GM18508 (cell line): Measurements from ENCODE around the gene DLAT.
"Not testable (repeated sequence)": the region's sequence is repeated elsewhere in the genome, so short reads cannot be mapped to it uniquely, and the experiment has no call there.

Experiments
- ATAC-seq: cut with Tn5 transposase; IDR thresholded peaks from one replicate; pipeline ENCODE4 v1.9.1; 2021; ENCODE audit warnings: moderate number of reproducible peaks; ENCODE audit not compliant: insufficient read depth, unreplicated experiment

The DLAT gene

GRCh38 chr11:112024773-112025678, at the start of gene DLAT:
TSS of gene DLAT (plus strand) at chr11:112025408. CDS start at chr11:112025473, 65 bp downstream.
- peak; percentile 46 for ATAC-seq

- no peak for ATAC-seq
These were observed 49.0 kb upstream of the DLAT start for GRCh38 chr11:111976119-111976766.

- no peak for ATAC-seq
These were observed 48.5 kb upstream of the DLAT start for GRCh38 chr11:111976767-111977145.

GRCh38 chr11:111977146-111978027, 47.8 kb upstream of the DLAT start:
- no peak for ATAC-seq

- ATAC-seq, result no peak
These were observed 47.0 kb upstream of the DLAT start for GRCh38 chr11:111978028-111978771.

- no peak for ATAC-seq
These were observed 45.1 kb upstream of the DLAT start for GRCh38 chr11:111980062-111980461.

- ATAC-seq, result no peak
These were observed 43.9 kb upstream of the DLAT start for GRCh38 chr11:111981270-111981669.

- no peak for ATAC-seq
These were observed 43.2 kb upstream of the DLAT start for GRCh38 chr11:111982019-111982464.

- no peak for ATAC-seq
These were observed 42.5 kb upstream of the DLAT start for GRCh38 chr11:111982541-111983186.

GRCh38 chr11:111983187-111983986, 41.8 kb upstream of the DLAT start:
- ATAC-seq, result no peak

GRCh38 chr11:111986589-111986988, 38.6 kb upstream of the DLAT start:
- ATAC-seq, result no peak

GRCh38 chr11:111990381-111990780, 34.8 kb upstream of the DLAT start:
- ATAC-seq, result no peak

GRCh38 chr11:111992206-111992855, 32.9 kb upstream of the DLAT start:
- no peak for ATAC-seq

- no peak for ATAC-seq
These were observed 29.1 kb upstream of the DLAT start for GRCh38 chr11:111996129-111996528.

GRCh38 chr11:111996669-111997068, 28.5 kb upstream of the DLAT start:
- ATAC-seq, result not testable (repeated sequence)

- no peak for ATAC-seq
These were observed 26.1 kb upstream of the DLAT start for GRCh38 chr11:111999111-111999510.

- no peak for ATAC-seq
These were observed 24.5 kb upstream of the DLAT start for GRCh38 chr11:112000703-112001102.
